Activated T-cell treated with anti-CD3 and anti-CD28 coated beads, Interleukin-2, amount 50 U/mL, for 24 hours (primary cell): Measurements from ENCODE around the gene NNAT.

Experiments
- DNase-seq: peaks from one replicate; pipeline ENCODE4 v3.0.0-alpha.2; 2020
- H3K27ac Mint-ChIP-seq: 2 replicates; pipeline ENCODE4 v1.8.0; 2020; ENCODE audit warnings: mild to moderate bottlenecking, mixed read lengths
- H3K27me3 Mint-ChIP-seq: 2 replicates; pipeline ENCODE4 v1.8.0; 2020; ENCODE audit warnings: mixed read lengths
- H3K36me3 Mint-ChIP-seq: 2 replicates; pipeline ENCODE4 v1.8.0; 2020; ENCODE audit warnings: low read depth, mixed read lengths
- H3K4me1 Mint-ChIP-seq: 2 replicates; pipeline ENCODE4 v1.8.0; 2020; ENCODE audit warnings: low read depth, mixed read lengths
- H3K4me3 Mint-ChIP-seq: 2 replicates; pipeline ENCODE4 v1.8.0; 2020; ENCODE audit warnings: mild to moderate bottlenecking, moderate library complexity, mixed read lengths
- H3K9me3 Mint-ChIP-seq: 2 replicates; pipeline ENCODE4 v1.8.0; 2020; ENCODE audit warnings: mixed read lengths

The NNAT gene

DNA sequence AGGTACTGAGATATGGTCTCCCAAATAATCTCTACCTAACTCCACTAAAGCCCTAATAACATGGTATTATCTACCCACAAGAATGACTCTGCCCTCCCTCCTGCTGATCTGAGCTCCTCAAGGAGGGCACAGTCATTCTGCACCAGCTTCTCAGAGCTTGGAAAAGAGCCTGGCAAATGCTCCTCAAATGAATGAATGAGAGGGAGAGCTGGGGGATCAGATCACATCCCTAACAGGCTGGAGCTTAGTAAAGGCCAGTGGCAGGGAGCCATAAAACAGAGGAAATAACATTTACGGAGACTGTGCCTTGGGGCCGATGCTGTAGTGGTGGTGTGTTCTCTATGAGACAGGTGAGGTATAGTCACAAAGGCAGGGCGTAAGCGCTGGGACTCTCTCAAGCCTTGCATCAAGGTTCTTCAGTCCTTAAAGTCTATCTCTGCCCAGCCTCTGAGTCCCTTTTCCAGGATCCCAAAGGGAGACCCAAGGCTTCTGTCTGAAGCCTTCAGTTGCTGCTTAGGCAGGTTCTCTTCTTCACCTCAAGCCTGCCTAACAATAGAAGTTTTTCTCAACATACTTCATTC, 7.2 kb upstream of the NNAT start:
- Mint-ChIP-seq H3K27ac (no peak overlapping the region), H3K4me3 (no peak overlapping the region), H3K9me3 (no peaks in the 10 kb centered on the region), H3K4me1 (peaks cover 11% of the 10 kb centered on the region), H3K36me3 (peaks cover 73% of the 10 kb centered on the region), H3K27me3 (no peaks in the 10 kb centered on the region)
- no peak for DNase-seq

DNA sequence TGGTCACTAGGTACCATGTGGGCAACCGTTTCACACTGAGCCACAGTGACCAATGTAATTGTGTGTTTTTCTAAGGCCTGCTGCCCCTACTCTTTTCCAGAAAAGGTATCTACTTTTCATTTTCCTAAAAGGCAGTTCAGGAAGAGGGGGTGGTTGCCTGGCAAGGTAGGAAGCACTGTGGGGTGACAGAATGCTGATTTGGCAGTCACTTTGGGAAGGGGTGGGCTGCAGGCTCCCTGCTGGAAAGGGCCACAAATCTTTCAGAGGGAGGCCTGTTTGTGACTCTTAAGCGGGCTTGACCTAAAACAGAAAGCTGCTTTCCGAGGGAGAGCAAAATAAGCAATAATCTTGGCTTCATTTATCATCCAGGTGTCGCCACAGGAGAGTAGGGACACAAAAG, 5.2 kb upstream of the NNAT start:
- Mint-ChIP-seq H3K4me1 (peaks cover 22% of the 10 kb centered on the region), H3K9me3 (no peaks in the 10 kb centered on the region), H3K27ac (no peak overlapping the region), H3K4me3 (no peak overlapping the region), H3K36me3 (peaks cover 76% of the 10 kb centered on the region), H3K27me3 (no peaks in the 10 kb centered on the region)
- DNase-seq = no peak

DNA sequence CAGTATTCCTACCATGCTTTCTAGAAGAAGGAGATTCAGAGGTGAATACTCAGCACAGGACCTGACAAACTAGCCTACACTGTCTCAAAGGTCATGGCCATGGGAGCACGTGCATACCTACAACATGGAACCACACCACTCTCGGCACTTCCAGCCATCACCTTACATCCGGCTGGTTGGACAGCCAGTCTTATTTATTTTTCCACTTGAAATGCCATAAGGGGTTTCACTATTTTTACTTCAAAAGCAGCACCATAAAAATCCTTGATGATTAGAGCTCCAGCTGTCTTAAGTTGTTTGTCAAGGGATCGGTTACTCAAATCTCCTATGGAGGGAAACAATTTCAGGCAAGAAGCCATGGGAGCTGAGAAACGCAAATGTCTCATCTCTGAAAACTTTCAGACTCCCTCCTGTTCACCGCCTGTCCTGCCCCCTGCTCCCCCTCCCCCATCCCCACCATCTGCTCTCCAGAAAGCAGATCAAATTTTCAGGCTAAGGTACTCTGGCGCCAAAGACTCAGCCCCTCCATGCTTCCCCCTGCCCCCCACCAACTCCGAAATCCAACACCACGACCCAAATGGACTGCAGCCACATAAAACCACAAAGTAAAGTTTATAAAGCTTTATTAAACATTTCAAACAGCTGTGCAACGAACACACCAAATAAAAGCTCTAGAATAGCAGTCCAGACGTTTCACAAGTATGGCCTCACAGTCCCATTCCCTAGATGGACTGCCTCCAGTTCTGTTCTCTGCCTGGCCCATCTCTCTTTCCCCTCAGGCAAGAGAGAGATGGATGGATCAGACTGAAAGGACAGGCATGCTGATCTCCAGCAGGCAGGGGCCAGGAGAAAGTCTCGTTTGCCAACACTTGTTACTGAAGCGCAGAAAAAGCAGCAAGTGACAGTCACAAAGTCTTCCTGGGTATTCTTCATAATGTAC, 4.0 kb upstream of the NNAT start:
- Mint-ChIP-seq H3K36me3 (peaks cover 74% of the 10 kb centered on the region), H3K27ac (no peak overlapping the region), H3K4me1 (peaks cover 26% of the 10 kb centered on the region), H3K9me3 (no peaks in the 10 kb centered on the region), H3K27me3 (no peaks in the 10 kb centered on the region), H3K4me3 (no peak overlapping the region)
- no peak for DNase-seq

DNA sequence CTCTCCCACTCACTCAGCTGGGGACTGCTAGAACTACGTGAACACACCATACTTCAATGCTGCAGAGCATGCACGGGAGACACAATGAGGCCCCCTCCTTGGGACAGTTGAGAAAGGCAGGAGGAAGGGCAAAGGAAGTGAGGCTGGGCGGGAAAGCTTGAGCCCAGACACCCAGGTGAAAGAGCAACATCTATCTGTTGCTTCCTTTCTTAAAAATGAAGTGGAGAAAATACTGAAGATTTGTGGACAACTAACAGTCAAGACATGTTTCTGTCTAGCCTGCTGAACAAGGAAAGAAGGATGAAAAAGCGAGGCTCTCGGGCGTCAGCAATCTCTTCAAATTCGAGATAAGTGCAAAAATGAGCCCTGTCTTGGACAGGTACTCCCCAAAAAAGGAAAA, 3.0 kb upstream of the NNAT start:
- no peaks in the 10 kb centered on the region for H3K27me3 Mint-ChIP-seq
- no peaks in the 10 kb centered on the region for H3K9me3 Mint-ChIP-seq
- H3K4me3 Mint-ChIP-seq = no peak overlapping the region
- peaks cover 30% of the 10 kb centered on the region for H3K4me1 Mint-ChIP-seq
- DNase-seq = no peak
- peaks cover 71% of the 10 kb centered on the region for H3K36me3 Mint-ChIP-seq
- no peak overlapping the region for H3K27ac Mint-ChIP-seq

DNA sequence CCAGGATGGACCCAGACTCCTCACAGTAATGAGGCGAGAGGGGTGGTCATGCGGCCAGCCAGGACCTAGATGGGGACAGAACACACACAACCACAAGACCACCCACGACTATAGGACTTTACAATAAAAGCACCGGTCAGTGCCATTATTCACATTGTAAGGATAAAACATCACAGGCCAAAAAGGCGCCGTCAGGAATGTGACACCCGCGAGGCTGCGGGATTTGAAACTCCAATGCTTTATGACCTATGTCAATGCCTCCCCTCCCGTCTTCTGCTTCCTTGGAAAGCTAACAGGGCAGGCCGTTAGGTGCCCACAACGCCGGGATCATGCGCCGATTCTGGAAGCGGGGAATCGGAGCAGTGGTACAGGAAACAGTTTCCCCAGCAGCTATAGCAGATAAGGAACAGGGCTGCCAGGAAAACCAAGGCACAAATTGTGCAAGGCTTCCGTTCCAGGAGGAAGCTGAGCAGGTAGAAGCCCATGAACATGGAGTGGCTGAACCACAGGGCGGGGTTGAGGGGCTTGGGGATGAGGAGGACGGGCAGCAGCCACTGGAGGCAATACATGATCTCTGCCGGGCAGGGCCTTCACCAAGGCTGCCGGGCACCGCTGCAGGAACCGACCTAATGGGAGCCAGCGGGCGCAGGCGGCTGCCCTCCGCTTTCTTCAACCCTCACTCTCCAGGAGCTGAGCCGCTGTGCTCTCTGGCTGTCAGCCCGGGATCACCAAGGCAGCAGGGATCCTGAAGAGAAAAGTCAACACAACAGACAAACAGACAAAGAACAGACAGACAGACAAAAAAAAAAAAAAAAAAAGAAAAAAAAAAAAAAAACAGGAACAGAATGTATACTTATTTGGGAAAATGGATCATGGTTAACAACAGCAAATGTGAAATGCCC, 2.2 kb upstream of the NNAT start:
- Mint-ChIP-seq H3K9me3 (no peaks in the 10 kb centered on the region), H3K4me3 (no peak overlapping the region), H3K4me1 (peaks cover 37% of the 10 kb centered on the region), H3K27ac (no peak overlapping the region), H3K27me3 (no peaks in the 10 kb centered on the region), H3K36me3 (peaks cover 71% of the 10 kb centered on the region)
- DNase-seq = no peak

DNA sequence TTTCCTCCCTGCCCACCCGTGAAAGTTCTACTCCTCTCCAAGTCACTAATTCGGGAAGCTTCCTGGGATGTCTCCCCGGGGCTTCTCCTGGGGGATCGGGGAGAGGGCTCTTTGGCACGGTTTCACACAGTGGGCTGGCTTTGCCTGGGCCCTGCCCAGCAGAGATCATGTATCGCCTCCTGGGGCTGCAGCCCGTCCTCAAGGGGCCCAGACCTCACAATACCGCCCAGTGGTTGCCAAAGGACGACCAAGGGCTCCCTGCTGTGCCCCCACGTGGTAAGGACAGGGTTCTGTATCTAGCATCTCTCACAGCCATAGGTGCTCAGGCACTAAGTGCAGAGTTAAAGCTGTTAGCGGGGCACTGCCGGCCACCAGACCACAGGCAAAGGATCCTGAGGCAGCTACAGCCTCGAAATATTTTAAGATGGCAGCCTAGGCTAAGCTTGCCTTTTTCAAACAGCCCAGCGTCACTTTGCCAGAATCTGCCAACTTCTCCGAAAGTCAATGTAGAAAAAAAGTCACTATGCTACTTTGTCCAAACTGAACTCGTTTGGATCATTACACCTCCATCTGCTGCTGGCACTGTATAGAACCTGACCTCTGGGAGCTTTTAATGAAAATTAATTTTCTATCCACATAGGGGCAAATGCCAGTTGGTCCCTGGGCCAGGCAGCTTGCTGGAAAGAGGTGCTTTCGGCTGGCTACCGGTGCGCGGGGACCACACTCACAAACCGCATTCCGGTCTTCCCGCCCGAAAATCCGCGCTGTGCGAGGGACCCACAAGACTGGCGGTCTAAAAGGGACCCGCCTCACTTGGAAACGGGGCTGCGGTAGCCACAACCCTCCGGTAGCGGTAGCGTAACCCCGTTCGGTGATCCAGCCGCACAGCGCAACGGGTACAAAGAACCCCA, 1.3 kb upstream of the NNAT start:
- peaks cover 46% of the 10 kb centered on the region for H3K4me1 Mint-ChIP-seq
- DNase-seq = no peak
- H3K36me3 Mint-ChIP-seq = peaks cover 62% of the 10 kb centered on the region
- no peaks in the 10 kb centered on the region for H3K27me3 Mint-ChIP-seq
- H3K27ac Mint-ChIP-seq = no peak overlapping the region
- no peaks in the 10 kb centered on the region for H3K9me3 Mint-ChIP-seq
- H3K4me3 Mint-ChIP-seq = peak overlapping the region; percentile 70

DNA sequence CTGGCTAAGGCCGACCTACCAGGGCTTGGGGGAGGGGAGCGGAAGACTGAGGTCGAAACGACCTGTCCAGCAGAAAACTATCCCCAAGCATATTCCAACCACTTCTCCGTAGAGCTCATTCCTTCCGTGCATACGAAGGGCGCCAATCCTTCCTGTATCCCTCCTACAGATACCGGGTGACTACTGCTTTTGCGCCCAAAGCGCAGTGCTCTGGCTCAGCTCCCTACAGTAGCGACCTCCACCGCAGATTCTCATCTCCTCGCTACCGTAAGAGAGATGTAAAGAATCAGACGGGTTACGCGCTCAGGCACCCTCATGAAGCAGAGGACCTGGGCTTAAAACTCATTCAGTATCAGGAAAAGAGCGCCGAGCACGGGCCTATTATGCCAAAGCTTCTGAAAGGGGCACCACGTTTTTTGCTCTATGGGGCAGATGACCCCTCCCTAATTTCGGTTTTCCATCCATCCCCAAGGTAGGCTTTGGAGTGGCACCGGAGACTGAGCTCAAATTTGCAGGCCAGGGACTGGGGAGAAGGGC, 563 bp upstream of the NNAT start:
- no peak for DNase-seq
- peaks cover 53% of the 10 kb centered on the region for H3K4me1 Mint-ChIP-seq
- H3K36me3 Mint-ChIP-seq = peaks cover 59% of the 10 kb centered on the region
- no peaks in the 10 kb centered on the region for H3K27me3 Mint-ChIP-seq
- peak overlapping the region; percentile 70 for H3K4me3 Mint-ChIP-seq
- H3K27ac Mint-ChIP-seq = no peak overlapping the region
- H3K9me3 Mint-ChIP-seq = no peaks in the 10 kb centered on the region

DNA sequence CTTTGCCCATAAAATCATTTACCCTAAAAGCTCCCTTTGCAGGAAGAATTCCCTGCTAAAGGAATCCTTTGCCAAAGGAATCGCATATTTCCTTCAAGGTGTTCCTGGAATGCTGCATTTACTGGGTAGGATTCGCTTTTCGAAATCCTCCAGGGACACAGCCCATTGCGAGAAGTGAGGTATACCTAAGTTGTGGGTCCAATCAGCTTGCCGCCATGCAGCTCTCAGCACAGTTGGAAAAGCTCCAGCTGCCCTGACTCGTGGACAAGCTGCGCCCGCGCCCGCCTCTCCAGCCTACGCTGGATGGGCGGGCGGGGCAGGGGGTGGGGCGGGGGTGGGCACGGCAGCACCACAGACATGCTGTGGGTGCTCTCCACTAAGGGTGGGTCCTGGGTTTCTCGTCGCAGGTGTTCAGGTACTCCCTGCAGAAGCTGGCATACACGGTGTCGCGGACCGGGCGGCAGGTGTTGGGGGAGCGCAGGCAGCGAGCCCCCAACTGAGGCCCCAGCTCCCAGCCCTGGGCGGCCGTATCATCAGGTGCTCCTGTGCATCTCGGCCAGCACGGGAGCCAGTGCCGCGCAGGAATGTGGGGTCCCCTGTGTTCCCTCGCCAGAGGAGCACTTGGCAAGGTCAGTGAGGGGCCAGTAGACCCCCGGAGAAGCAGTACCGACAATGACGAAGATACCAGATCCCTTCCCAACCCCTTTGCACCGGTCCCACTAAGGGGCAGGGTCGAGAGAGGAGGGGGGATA, 1.4 kb downstream of the NNAT start:
- no peak overlapping the region for H3K4me3 Mint-ChIP-seq
- H3K27ac Mint-ChIP-seq = no peak overlapping the region
- H3K9me3 Mint-ChIP-seq = no peaks in the 10 kb centered on the region
- peaks cover 54% of the 10 kb centered on the region for H3K36me3 Mint-ChIP-seq
- H3K27me3 Mint-ChIP-seq = no peaks in the 10 kb centered on the region
- peaks cover 61% of the 10 kb centered on the region for H3K4me1 Mint-ChIP-seq
- DNase-seq = no peak

DNA sequence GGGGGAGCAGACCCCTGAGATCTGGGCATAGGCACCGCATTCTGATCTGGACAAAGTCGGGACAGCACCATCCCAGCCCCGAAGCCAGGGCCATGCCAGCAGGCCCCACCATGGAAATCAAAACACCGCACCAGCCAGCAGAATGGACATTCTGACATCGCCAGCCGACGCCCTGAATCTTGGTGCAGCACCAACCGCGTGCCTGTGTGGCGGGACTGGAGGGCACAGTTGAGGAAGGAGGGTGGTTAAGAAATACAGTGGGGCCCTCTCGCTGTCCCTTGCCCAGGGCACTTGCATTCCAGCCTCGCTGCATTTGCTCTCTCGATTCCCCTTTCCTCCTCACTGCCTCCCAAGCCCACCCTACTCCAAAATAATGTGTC, 2.0 kb downstream of the NNAT start:
- Mint-ChIP-seq H3K4me3 (no peak overlapping the region), H3K9me3 (no peaks in the 10 kb centered on the region), H3K27ac (no peak overlapping the region), H3K4me1 (peaks cover 58% of the 10 kb centered on the region), H3K36me3 (peaks cover 50% of the 10 kb centered on the region), H3K27me3 (no peaks in the 10 kb centered on the region)
- DNase-seq = no peak

DNA sequence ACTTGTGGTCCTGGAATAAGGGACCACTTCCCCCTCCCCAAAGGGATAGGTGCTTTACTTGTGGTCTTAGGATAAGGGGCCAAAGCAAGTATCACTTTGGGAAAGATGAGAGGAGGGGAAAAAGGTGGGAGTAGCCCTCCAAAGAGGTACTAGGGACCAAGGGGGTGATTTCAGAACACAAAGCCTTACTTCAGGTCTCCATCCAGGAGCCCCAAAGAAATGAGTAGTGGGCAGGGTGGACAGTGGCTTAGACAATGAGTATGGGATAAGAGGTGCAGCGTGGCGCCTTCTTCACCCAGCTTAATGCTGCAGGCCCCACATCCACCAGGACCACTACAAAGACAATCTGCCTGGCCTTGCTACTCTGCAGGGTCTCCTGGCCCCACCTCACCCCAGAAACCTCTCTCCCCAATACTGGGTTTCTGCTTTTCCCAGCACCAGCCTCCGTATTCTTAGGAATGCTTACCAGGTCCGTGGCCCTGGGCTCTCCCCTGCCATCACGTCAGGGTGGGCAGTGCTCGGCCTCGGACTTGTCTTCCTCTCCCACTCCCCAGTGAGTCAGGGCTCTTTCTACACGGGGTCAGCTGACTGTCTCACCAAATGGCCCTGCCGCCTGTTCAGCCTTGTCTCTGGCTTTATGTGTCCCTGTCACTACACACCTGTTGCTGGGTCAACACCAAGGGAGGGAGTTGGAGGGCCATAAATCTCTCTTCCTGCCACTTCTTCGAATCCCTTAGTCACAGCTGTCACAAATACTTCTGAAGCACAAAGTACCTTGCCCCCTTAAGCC, 3.1 kb downstream of the NNAT start:
- no peaks in the 10 kb centered on the region for H3K9me3 Mint-ChIP-seq
- H3K36me3 Mint-ChIP-seq = peaks cover 42% of the 10 kb centered on the region
- no peak overlapping the region for H3K27ac Mint-ChIP-seq
- H3K4me3 Mint-ChIP-seq = no peak overlapping the region
- DNase-seq = no peak
- peaks cover 63% of the 10 kb centered on the region for H3K4me1 Mint-ChIP-seq
- H3K27me3 Mint-ChIP-seq = no peaks in the 10 kb centered on the region

DNA sequence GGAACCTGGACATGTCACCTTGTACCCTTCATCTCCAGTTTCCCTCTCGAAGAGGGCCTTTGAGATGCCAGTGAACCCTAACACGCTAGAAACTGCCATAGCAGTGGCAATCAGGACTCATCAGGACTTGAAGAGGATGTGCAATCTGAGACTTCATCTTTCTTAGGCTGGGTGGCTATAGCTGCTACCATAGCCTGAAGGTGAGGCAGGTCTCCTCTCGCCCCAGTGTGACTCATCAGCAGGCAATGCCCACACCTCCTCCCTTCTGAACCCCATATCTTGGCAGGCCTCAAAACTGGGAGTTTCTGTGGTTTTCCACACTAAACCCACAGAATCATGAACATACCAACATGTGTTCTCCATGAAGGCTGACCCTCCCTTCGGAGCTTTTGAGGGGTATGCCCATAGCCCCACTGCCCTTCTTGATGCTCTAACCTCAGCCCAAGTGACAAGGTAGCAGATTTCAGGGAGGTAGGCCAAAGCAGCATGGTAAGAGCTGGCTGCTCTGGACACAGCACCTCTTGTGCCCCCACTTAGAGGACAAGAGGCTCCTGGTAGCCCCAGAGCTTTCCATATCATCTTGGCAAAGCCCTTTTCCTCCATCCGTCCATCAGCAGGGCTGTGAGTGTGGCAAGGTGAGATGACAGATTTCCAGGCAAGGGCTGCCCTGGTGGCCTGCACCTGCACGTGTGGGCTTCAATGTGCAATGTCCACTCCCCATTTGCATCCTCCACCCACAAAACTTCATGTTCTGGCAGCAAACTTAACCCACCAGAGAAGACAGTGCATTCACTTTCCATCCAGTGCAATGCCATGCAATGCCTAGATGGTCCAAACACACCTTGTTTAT, 4.0 kb downstream of the NNAT start:
- peak; percentile 41 for DNase-seq
- no peaks in the 10 kb centered on the region for H3K27me3 Mint-ChIP-seq
- peaks cover 62% of the 10 kb centered on the region for H3K4me1 Mint-ChIP-seq
- peak overlapping the region; percentile 89 for H3K4me3 Mint-ChIP-seq
- H3K36me3 Mint-ChIP-seq = peaks cover 37% of the 10 kb centered on the region
- no peak overlapping the region for H3K27ac Mint-ChIP-seq
- no peaks in the 10 kb centered on the region for H3K9me3 Mint-ChIP-seq

DNA sequence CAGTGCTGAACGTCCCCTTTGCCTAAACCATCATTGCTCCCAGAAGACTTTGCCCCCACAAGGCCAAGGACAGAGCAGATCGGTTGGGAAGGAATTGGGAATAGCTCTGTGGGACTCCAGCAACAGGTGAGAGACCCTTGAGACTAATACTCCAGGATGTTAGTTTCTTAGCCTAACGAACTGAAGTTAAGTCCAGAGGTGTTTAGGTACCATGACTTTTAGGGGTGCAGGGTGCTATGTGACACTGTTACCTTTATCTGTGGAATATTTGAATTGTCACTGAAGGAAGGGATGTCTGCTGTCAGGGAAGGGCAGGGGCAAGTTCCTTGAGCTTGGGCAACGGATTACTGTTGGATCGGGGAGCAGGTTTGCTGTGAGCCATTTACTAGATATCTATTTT, 4.8 kb downstream of the NNAT start:
- Mint-ChIP-seq H3K36me3 (peaks cover 30% of the 10 kb centered on the region), H3K4me3 (peak overlapping the region; percentile 89), H3K4me1 (peaks cover 55% of the 10 kb centered on the region)

More for the DNA sequence above, 4.8 kb downstream of the NNAT start:
- DNase-seq = no peak
- Mint-ChIP-seq H3K27me3 (no peaks in the 10 kb centered on the region), H3K27ac (no peak overlapping the region), H3K9me3 (no peaks in the 10 kb centered on the region)
